Hepatocyte (in vitro differentiated cells): ENCODE results near the gene PCDHB6. TPM values are rescaled to one million over a fixed set of nuclear protein-coding genes. Genes with fewer than 3 reads are reported as not detected.
"Not testable (repeated sequence)": the region's sequence is repeated elsewhere in the genome, so short reads cannot be mapped to it uniquely, and the experiment has no call there.

Experiments
- DNase-seq: peaks from one replicate; pipeline ENCODE4 v3.0.0-alpha.2; 2016; ENCODE audit warnings: low spot score
- H2AFZ ChIP-seq: fragments of 200-600 bp; sonication (generic); 2 replicates; pipeline ENCODE4 v1.6.0; 2016; ENCODE audit warnings: antibody characterized with exemption, mild to moderate bottlenecking
- H3K27ac ChIP-seq: fragments of 200-600 bp; sonication (generic); 2 replicates; pipeline ENCODE4 v1.5.1; 2016; ENCODE audit warnings: mild to moderate bottlenecking
- H3K27me3 ChIP-seq: fragments of 200-600 bp; sonication (generic); 2 replicates; pipeline ENCODE4 v1.6.1; 2016
- H3K36me3 ChIP-seq: fragments of 200-600 bp; sonication (generic); replicated peaks from 2 replicates; pipeline ENCODE4 v1.5.1; 2016; ENCODE audit warnings: low read depth; ENCODE audit not compliant: insufficient read depth
- H3K4me1 ChIP-seq: fragments of 200-600 bp; sonication (generic); 2 replicates; pipeline ENCODE4 v1.5.1; 2016; ENCODE audit warnings: mild to moderate bottlenecking, moderate library complexity; ENCODE audit not compliant: insufficient read depth
- H3K4me2 ChIP-seq: fragments of 200-600 bp; sonication (generic); 2 replicates; pipeline ENCODE4 v1.6.0; 2016
- H3K4me3 ChIP-seq: fragments of 200-600 bp; sonication (generic); 2 replicates; pipeline ENCODE4 v1.5.1; 2016; ENCODE audit warnings: mild to moderate bottlenecking
- H3K79me2 ChIP-seq: fragments of 200-600 bp; sonication (generic); 2 replicates; pipeline ENCODE4 v1.6.0; 2017; ENCODE audit warnings: mild to moderate bottlenecking
- H3K9me2 ChIP-seq: fragments of 200-600 bp; sonication (generic); replicated peaks from 2 replicates; pipeline ENCODE4 v1.6.0; 2017; ENCODE audit warnings: mild to moderate bottlenecking; ENCODE audit not compliant: insufficient read depth
- H3K9me3 ChIP-seq: fragments of 200-600 bp; sonication (generic); 2 replicates; pipeline ENCODE4 v1.5.1; 2016; ENCODE audit warnings: low read depth, mild to moderate bottlenecking
- H4K20me1 ChIP-seq: fragments of 200-600 bp; sonication (generic); 2 replicates; pipeline ENCODE4 v1.6.0; 2016; ENCODE audit warnings: mild to moderate bottlenecking; ENCODE audit not compliant: insufficient read depth, poor library complexity, severe bottlenecking
- CTCF ChIP-seq: fragments of 200-600 bp; sonication (generic); IDR thresholded peaks from 2 replicates; pipeline ENCODE4 v1.5.1; 2016; ENCODE audit warnings: antibody characterized with exemption, mild to moderate bottlenecking; ENCODE audit not compliant: poor library complexity
- EZH2 ChIP-seq: fragments of 200-600 bp; sonication (generic); IDR thresholded peaks from 2 replicates; pipeline ENCODE4 v1.6.1; 2016; ENCODE audit warnings: antibody characterized with exemption, mild to moderate bottlenecking, borderline replicate concordance
- EZH2phosphoT487 ChIP-seq: fragments of 200-600 bp; sonication (generic); IDR thresholded peaks from one replicate; pipeline ENCODE4 v1.6.1; 2018; ENCODE audit warnings: antibody characterized with exemption, mild to moderate bottlenecking, low read depth, moderate library complexity; ENCODE audit not compliant: unreplicated experiment, severe bottlenecking
- WGBS: methylation state at CpG from one replicate; pipeline ENCODE4 v1.1.6; 2016; ENCODE audit warnings: low lambda C conversion rate; ENCODE audit errors: missing lambda C conversion rate; 5-methylcytosine and 5-hydroxymethylcytosine counted together
- polyA plus RNA-seq: library from polyadenylated mRNA; unstranded; fragments of >200 nt; fragmentation: Nextera tagmentation; extraction: Ambion mirVana; gene quantifications from 2 replicates; pipeline ENCODE4 v1.2.1, GENCODE V29; 2016
- total RNA-seq: library from RNA; depleted of rRNA; stranded (reverse); fragments of >200 nt; gene quantifications from 2 replicates; pipeline ENCODE4 v1.2.3, GENCODE V29; 2014

The PCDHB6 gene
- total and polyA plus RNA-seq, 2 experiments from 2014 or later = 1.1 TPM; not detected in 1

- Histone ChIP-seq H3K79me2 (no peaks in the 10 kb centered on the region), H4K20me1 (no peaks in the 10 kb centered on the region), H3K9me3 (peaks cover 10% of the 10 kb centered on the region), H3K4me1 (no peaks in the 10 kb centered on the region), H2AFZ (no peak overlapping the region), H3K27me3 (no peaks in the 10 kb centered on the region), H3K4me2 (no peak overlapping the region), H3K4me3 (no peak overlapping the region), H3K36me3 (no peaks in the 10 kb centered on the region), H3K27ac (no peak overlapping the region), H3K9me2 (no peaks in the 10 kb centered on the region)
- TF ChIP-seq EZH2phosphoT487 (no peak), CTCF (no peak), EZH2 (no peak)
- WGBS = 97% methylated on average over 1 of the region's 1 CpG
- DNase-seq = no peak
Measured at GRCh38 chr5:141175933-141176332, 26.1 kb downstream of the PCDHB6 start.

- H3K79me2 ChIP-seq, H2AFZ ChIP-seq, H3K27ac ChIP-seq, DNase-seq, H3K9me2 ChIP-seq, H3K4me2 ChIP-seq, H3K27me3 ChIP-seq, H4K20me1 ChIP-seq, H3K4me1 ChIP-seq, H3K36me3 ChIP-seq, H3K4me3 ChIP-seq: not testable (repeated sequence)
- peaks cover 10% of the 10 kb centered on the region for H3K9me3 ChIP-seq
- 75% methylated on average over 14 of the region's 18 CpGs for WGBS
Measured at GRCh38 chr5:141177577-141178191, 27.8 kb downstream of the PCDHB6 start, which contains the start of gene PCDHB8. PCDHB8 (plus strand) TSS chr5:141177790; CDS start chr5:141178035, 245 bp downstream.

GRCh38 chr5:141179371-141179770 is 29.5 kb downstream of the PCDHB6 start:
- not testable (repeated sequence) for H4K20me1 ChIP-seq, DNase-seq, H2AFZ ChIP-seq, H3K79me2 ChIP-seq, H3K4me2 ChIP-seq, H3K27ac ChIP-seq, H3K36me3 ChIP-seq, H3K4me1 ChIP-seq, H3K27me3 ChIP-seq, H3K4me3 ChIP-seq, H3K9me2 ChIP-seq
- 93% methylated on average over 22 of the region's 39 CpGs for WGBS
- peaks cover 10% of the 10 kb centered on the region for H3K9me3 ChIP-seq

GRCh38 chr5:141179876-141180275 is 30.0 kb downstream of the PCDHB6 start:
- H3K36me3 ChIP-seq, H3K4me2 ChIP-seq, H3K4me1 ChIP-seq, H3K79me2 ChIP-seq, H3K4me3 ChIP-seq, H3K27me3 ChIP-seq, H3K9me2 ChIP-seq, H2AFZ ChIP-seq, H4K20me1 ChIP-seq, H3K27ac ChIP-seq, DNase-seq: not testable (repeated sequence)
- H3K9me3 ChIP-seq = peaks cover 10% of the 10 kb centered on the region
- 96% methylated on average over 22 of the region's 32 CpGs for WGBS

- H3K9me3 ChIP-seq = peaks cover 10% of the 10 kb centered on the region
- H4K20me1 ChIP-seq = no peaks in the 10 kb centered on the region
- H3K4me3 ChIP-seq = no peak overlapping the region
- H2AFZ ChIP-seq = no peak overlapping the region
- H3K4me1 ChIP-seq = no peaks in the 10 kb centered on the region
- no peaks in the 10 kb centered on the region for H3K9me2 ChIP-seq
- no peaks in the 10 kb centered on the region for H3K79me2 ChIP-seq
- no peak overlapping the region for H3K4me2 ChIP-seq
- WGBS = 90% methylated on average over 1 of the region's 1 CpG
- H3K36me3 ChIP-seq = no peaks in the 10 kb centered on the region
- no peak overlapping the region for H3K27ac ChIP-seq
- H3K27me3 ChIP-seq = no peaks in the 10 kb centered on the region
- DNase-seq = no peak
- TF ChIP-seq CTCF (no peak), EZH2phosphoT487 (no peak), EZH2 (no peak)
Measured at GRCh38 chr5:141180313-141180712, 30.5 kb downstream of the PCDHB6 start.
